HepG2 (cell line): ENCODE data around the gene TPD52L2. TPM values are rescaled to one million over a fixed set of nuclear protein-coding genes. Genes with fewer than 3 reads are reported as not detected.
A peak's percentile ranks its signal among the peaks of the same experiment; 100 is the strongest.

ENCODE experiments used
- ATF7 ChIP-seq, 2 experiments: fragments of 450-650 bp in 1 of 2; sonication (generic) in 1 of 2; formaldehyde crosslinking in 1 of 2; IDR thresholded peaks; 2 replicates each; pipeline versions ENCODE4 v1.4.0 to v1.6.1; 2016 to 2020; ENCODE audit warnings: antibody characterized with exemption in 1 of 2, mild to moderate bottlenecking in 1 of 2, missing genetic modification reagents in 1 of 2
- CAMTA2 ChIP-seq: sonication (generic); formaldehyde crosslinking; IDR thresholded peaks from 2 replicates; pipeline ENCODE4 v1.4.0; 2020; ENCODE audit warnings: mild to moderate bottlenecking, missing genetic modification reagents, borderline replicate concordance
- CHCHD3 ChIP-seq: sonication (generic); formaldehyde crosslinking; IDR thresholded peaks from 2 replicates; pipeline ENCODE4 v1.8.0; 2022; ENCODE audit warnings: mild to moderate bottlenecking, missing genetic modification reagents, moderate library complexity
- DMAP1 ChIP-seq: IDR thresholded peaks from 2 replicates; pipeline ENCODE4 v1.6.1; 2016
- FLYWCH1 ChIP-seq: sonication (generic); formaldehyde crosslinking; IDR thresholded peaks from 2 replicates; pipeline ENCODE4 v1.8.1; 2023; ENCODE audit warnings: mild to moderate bottlenecking, missing genetic modification reagents
- GABPA ChIP-seq, 2 experiments: IDR thresholded peaks; 2 replicates each; pipeline ENCODE4 v1.6.1; 2011 to 2016; ENCODE audit warnings: low read depth in 2 of 2, low read length in 1 of 2, missing biosample characterization in 1 of 2, missing genetic modification characterization in 1 of 2
- HNRNPK ChIP-seq: fragments of 200-400 bp; formaldehyde crosslinking; IDR thresholded peaks from 2 replicates; pipeline ENCODE4 v1.6.1; 2018; ENCODE audit warnings: low read length, low read depth, moderate library complexity, mild to moderate bottlenecking; ENCODE audit not compliant: poor library complexity, severe bottlenecking
- NFATC3 ChIP-seq: sonication (generic); formaldehyde crosslinking; IDR thresholded peaks from 2 replicates; pipeline ENCODE4 v1.5.1; 2020; ENCODE audit warnings: mild to moderate bottlenecking, missing genetic modification reagents
- NFE2L2 ChIP-seq: fragments of 150-350 bp; IDR thresholded peaks from 2 replicates; pipeline ENCODE4 v1.6.1; 2014; ENCODE audit warnings: low read length
- PPARG ChIP-seq: conservative IDR thresholded peaks from 2 replicates; pipeline ENCODE4 v1.6.1; 2016; ENCODE audit warnings: missing biosample characterization, missing genetic modification reagents
- PTBP1 ChIP-seq: fragments of 200-400 bp; formaldehyde crosslinking; IDR thresholded peaks from 2 replicates; pipeline ENCODE4 v1.6.1; 2018; ENCODE audit warnings: low read length, low read depth; ENCODE audit not compliant: poor library complexity, severe bottlenecking
- SMAD1 ChIP-seq: sonication (generic); formaldehyde crosslinking; IDR thresholded peaks from 2 replicates; pipeline ENCODE4 v1.4.0; 2020; ENCODE audit warnings: missing genetic modification reagents, low read depth, mild to moderate bottlenecking, borderline replicate concordance
- YEATS2 ChIP-seq: sonication (generic); formaldehyde crosslinking; IDR thresholded peaks from 2 replicates; pipeline ENCODE4 v1.4.0; 2020; ENCODE audit warnings: missing genetic modification reagents, borderline replicate concordance
- ZNF142 ChIP-seq: sonication (generic); formaldehyde crosslinking; IDR thresholded peaks from 2 replicates; pipeline ENCODE4 v1.4.0; 2020; ENCODE audit warnings: missing genetic modification reagents
- ZNF180 ChIP-seq: sonication (generic); formaldehyde crosslinking; IDR thresholded peaks from 2 replicates; pipeline ENCODE4 v1.4.0; 2020; ENCODE audit warnings: low read depth, missing genetic modification reagents, borderline replicate concordance
- ZNF580 ChIP-seq: IDR thresholded peaks from 2 replicates; pipeline ENCODE4 v1.6.1; 2016; ENCODE audit warnings: low read depth, borderline replicate concordance
- ZNF687 ChIP-seq: sonication (generic); formaldehyde crosslinking; IDR thresholded peaks from 2 replicates; pipeline ENCODE4 v1.5.1; 2020; ENCODE audit warnings: mild to moderate bottlenecking, missing genetic modification reagents, moderate library complexity
- polyA plus RNA-seq, 8 experiments: library from polyadenylated mRNA; depleted of rRNA in 3 of 8; stranded (reverse) in 7 of 8; unstranded in 1 of 8; fragments of >200 nt; fragmentation: Illumina TruSeq in 4 of 8; extraction: Trizol in 4 of 8; gene quantifications; 2 replicates each; pipeline versions ENCODE4 v1.2.1 to v1.2.3, GENCODE V29; 2011 to 2016; ENCODE audit warnings: low read depth in 4 of 8, missing spikeins in 1 of 8, mixed read lengths in 1 of 8; ENCODE audit not compliant: insufficient read depth in 1 of 8
- total RNA-seq, 5 experiments: library from RNA; depleted of rRNA; stranded (reverse); fragments of >200 nt; fragmentation: Illumina TruSeq; extraction: Trizol; gene quantifications; 2 replicates each; pipeline ENCODE4 v1.2.3, GENCODE V29; 2016; ENCODE audit warnings: low read depth in 1 of 5
- TF ChIP-seq, protein P1 (sequence below): fragments of 450-650 bp; IDR thresholded peaks from 2 replicates; pipeline ENCODE4 v1.6.1; 2017

Gene TPD52L2
- total and polyA plus RNA-seq, 2 of the 13 experiments (the other 11 are each of a cell fraction or from before 2014, with no cell fraction given): 156 to 184 TPM

DNA sequence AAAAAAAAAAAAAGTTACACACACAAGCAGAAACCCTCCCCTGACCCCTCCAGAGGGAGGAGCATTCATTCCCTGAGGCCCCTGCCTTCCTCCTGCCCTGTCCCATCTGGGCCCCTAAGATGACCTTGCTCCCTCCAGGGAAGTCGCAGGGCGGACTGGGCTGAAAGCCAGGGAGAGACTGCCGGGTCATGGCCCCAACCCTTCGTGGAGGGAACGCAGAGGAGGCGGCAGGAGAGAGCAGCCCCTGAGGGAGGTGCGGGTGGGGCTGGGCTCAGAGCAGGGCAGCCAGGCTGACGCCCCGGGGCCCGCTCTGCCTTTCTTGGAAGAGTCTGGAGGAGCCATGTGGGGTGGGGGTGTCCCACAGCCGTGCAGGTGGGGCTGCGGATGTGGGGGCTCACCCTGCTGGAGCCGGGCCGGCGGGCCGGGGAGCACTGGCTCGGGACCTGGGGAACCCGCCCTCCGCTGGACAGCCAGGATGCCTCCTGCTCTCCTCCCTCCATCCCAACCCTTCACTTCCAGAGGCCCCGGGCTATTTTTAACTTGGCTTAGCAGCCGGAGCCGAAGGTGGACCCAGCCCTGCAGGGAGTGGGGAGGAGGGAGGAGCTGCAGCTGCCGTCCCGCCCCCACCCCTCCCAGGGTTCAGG is 18.8 kb upstream of the TPD52L2 start (continued):
- no peak for TF ChIP-seq ZNF142
- no peak for TF ChIP-seq GABPA (IDR thresholded peaks at IDR 0.05; ENCODE audit: low read depth, low read length)
- no peak for TF ChIP-seq GABPA (CRISPR knock-in tag; IDR thresholded peaks at IDR 0.05; ENCODE audit: low read depth)
- no peak for TF ChIP-seq YEATS2 (CRISPR knock-in tag)
- no peak for TF ChIP-seq CAMTA2 (CRISPR knock-in tag)
- TF ChIP-seq ATF7 (IDR thresholded peaks at IDR 0.05): no peak
- TF ChIP-seq ATF7 (CRISPR knock-in tag; IDR thresholded peaks at IDR 0.05): no peak
- no peak for TF ChIP-seq PTBP1
- TF ChIP-seq HNRNPK: peak; percentile 43
- TF ChIP-seq DMAP1 (CRISPR knock-in tag): no peak; the same call in 1 of the 2 replicates
- TF ChIP-seq NFATC3: no peak
- 0 out of 2 replicates have a peak, but pooled peaks have one; percentile 15 for TF ChIP-seq PPARG (CRISPR knock-in tag)
- TF ChIP-seq FLYWCH1 (CRISPR knock-in tag): no peak
- no peak; the same call in 1 of the 2 replicates for TF ChIP-seq SMAD1 (CRISPR knock-in tag)
- TF ChIP-seq ZNF580 (CRISPR knock-in tag): no peak
- no peak for TF ChIP-seq NFE2L2
- TF ChIP-seq CHCHD3 (CRISPR knock-in tag): no peak
- no peak for TF ChIP-seq ZNF180 (CRISPR knock-in tag)
- TF ChIP-seq ZNF687 (CRISPR knock-in tag): peak; percentile 68
- TF ChIP-seq, protein P1, sequence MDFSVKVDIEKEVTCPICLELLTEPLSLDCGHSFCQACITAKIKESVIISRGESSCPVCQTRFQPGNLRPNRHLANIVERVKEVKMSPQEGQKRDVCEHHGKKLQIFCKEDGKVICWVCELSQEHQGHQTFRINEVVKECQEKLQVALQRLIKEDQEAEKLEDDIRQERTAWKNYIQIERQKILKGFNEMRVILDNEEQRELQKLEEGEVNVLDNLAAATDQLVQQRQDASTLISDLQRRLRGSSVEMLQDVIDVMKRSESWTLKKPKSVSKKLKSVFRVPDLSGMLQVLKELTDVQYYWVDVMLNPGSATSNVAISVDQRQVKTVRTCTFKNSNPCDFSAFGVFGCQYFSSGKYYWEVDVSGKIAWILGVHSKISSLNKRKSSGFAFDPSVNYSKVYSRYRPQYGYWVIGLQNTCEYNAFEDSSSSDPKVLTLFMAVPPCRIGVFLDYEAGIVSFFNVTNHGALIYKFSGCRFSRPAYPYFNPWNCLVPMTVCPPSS: no peak
